Lower leg skin (tissue), 3 donors: ENCODE measurements around the gene ELP4.

ENCODE experiments used
- POLR2A ChIP-seq, 2 donors: fragments of 450-650 bp; IDR thresholded peaks; one replicate each; pipeline ENCODE4 v1.6.1; 2016 to 2017; ENCODE audit warnings: antibody characterized with exemption in 2 of 2, mild to moderate bottlenecking in 1 of 2, moderate library complexity in 1 of 2
- TF ChIP-seq, protein P1 (sequence below), 3 donors: fragments of 450-650 bp; IDR thresholded peaks; one replicate each; pipeline ENCODE4 v1.5.1; 2016; ENCODE audit warnings: antibody characterized with exemption in 3 of 3, mild to moderate bottlenecking in 3 of 3, moderate library complexity in 2 of 3

DNA sequence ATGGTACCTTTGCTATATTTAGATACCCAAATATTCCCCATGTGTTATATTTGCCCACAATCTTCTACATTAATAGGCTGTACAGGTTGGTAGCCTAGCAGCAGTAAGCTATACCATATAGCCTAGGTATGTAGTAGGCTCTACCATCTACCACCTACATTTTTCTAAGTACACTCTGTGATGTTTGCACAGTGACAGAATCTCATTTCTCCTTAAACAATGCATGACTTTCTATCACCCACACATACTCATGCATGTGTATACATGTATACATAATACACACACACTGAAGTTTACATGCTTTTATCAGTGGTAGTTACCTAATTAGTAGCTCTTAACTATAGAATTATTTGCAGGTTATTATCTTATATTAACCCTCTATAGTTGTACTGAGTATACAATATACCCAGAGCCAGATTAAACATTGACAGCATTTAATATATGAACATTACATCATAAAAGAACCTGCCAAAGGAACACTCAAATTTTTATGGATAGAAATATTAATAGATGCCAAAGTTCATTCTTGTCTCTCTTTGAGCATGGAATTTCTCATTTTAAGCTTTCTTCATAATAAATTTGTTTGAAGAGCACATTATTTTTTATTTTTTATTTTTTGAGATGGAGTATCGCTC lies 51.4 kb downstream of the ELP4 start:
- TF ChIP-seq, protein P1, sequence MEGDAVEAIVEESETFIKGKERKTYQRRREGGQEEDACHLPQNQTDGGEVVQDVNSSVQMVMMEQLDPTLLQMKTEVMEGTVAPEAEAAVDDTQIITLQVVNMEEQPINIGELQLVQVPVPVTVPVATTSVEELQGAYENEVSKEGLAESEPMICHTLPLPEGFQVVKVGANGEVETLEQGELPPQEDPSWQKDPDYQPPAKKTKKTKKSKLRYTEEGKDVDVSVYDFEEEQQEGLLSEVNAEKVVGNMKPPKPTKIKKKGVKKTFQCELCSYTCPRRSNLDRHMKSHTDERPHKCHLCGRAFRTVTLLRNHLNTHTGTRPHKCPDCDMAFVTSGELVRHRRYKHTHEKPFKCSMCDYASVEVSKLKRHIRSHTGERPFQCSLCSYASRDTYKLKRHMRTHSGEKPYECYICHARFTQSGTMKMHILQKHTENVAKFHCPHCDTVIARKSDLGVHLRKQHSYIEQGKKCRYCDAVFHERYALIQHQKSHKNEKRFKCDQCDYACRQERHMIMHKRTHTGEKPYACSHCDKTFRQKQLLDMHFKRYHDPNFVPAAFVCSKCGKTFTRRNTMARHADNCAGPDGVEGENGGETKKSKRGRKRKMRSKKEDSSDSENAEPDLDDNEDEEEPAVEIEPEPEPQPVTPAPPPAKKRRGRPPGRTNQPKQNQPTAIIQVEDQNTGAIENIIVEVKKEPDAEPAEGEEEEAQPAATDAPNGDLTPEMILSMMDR (IDR thresholded peaks at IDR 0.05) = no peak
- no peak for TF ChIP-seq POLR2A (IDR thresholded peaks at IDR 0.05)
